Hepatic stellate cell (primary cell): ENCODE measurements around the gene STARD5.

ENCODE experiments used
- DNase-seq: peaks from one replicate; pipeline ENCODE4 v3.0.0; 2011; ENCODE audit warnings: low spot score

Gene STARD5

GRCh38 chr15:81274255-81274654 lies 49.7 kb downstream of the STARD5 start:
- DNase-seq = no peak

GRCh38 chr15:81273855-81274254 lies 50.1 kb downstream of the STARD5 start:
- DNase-seq = no peak

- DNase-seq = no peak
Observed at GRCh38 chr15:81273200-81273599, 50.7 kb downstream of the STARD5 start.

GRCh38 chr15:81271761-81272644 lies 51.9 kb downstream of the STARD5 start:
- DNase-seq = no peak

GRCh38 chr15:81270781-81271491 lies 53.0 kb downstream of the STARD5 start:
- DNase-seq = no peak

GRCh38 chr15:81270188-81270587 lies 53.8 kb downstream of the STARD5 start:
- DNase-seq = no peak

- no peak for DNase-seq
Observed at GRCh38 chr15:81268881-81269601, 54.9 kb downstream of the STARD5 start.

- DNase-seq = no peak
Observed at GRCh38 chr15:81268340-81268739, 55.6 kb downstream of the STARD5 start.

- peak; percentile 77 for DNase-seq
Observed at GRCh38 chr15:81265944-81266775, 57.8 kb downstream of the STARD5 start.

GRCh38 chr15:81265256-81265943 lies 58.5 kb downstream of the STARD5 start:
- no peak for DNase-seq

GRCh38 chr15:81264072-81264857 lies 59.7 kb downstream of the STARD5 start:
- no peak for DNase-seq

GRCh38 chr15:81263477-81263876 lies 60.5 kb downstream of the STARD5 start:
- DNase-seq = no peak

GRCh38 chr15:81261172-81261811 lies 62.6 kb downstream of the STARD5 start:
- no peak for DNase-seq

- DNase-seq = no peak
Observed at GRCh38 chr15:81259760-81260298, 64.1 kb downstream of the STARD5 start.
